ENCODE data around the gene C22orf31.
"Not testable (repeated sequence)": the region's sequence is repeated elsewhere in the genome, so short reads cannot be mapped to it uniquely, and the experiment has no call there.

C22orf31 gene

DNA sequence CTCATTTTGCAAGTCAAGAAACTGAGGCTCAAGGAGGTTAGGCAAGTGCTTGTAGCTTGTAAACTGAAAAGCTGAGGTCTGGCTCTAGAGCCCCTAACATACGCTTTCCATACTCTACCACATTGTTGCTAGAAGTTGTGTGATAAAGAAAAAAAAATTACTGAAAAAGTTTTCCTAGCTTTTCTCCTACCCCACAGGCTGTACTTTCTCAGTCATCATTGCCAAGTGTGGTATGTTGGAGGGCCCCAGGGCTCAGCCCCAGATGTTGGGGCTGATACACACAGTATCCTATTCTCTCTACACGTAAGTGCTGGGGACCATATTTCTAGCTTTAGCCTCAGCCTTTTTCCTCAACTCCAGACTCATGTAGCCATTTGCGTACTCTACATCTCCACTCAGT lies 27.2 kb upstream of the C22orf31 start:
- TF ChIP-seq CTCF (IDR thresholded peaks at IDR 0.05; ENCODE audit: low read depth, low read length, poor library complexity, severe bottlenecking) (no peak), EZH2phosphoT487 (IDR thresholded peaks at IDR 0.05; ENCODE audit: borderline replicate concordance, low read length) (no peak)

GRCh38 chr22:29087012-29087411 lies 25.4 kb upstream of the C22orf31 start:
- no peaks in the 10 kb centered on the region for H3K79me2 ChIP-seq (ENCODE audit: control insufficient read depth, low read length)
- H3K4me1 ChIP-seq (ENCODE audit: control insufficient read depth, low read length), result no peaks in the 10 kb centered on the region
- no peaks in the 10 kb centered on the region for H3K36me3 ChIP-seq (ENCODE audit: control insufficient read depth, low read length)
- H3K27ac ChIP-seq (ENCODE audit: low read depth, low read length), result no peak overlapping the region
- no peaks in the 10 kb centered on the region for H3K9me3 ChIP-seq (ENCODE audit: control insufficient read depth, insufficient read depth, low read length)
- H3K9me2 ChIP-seq (replicated peaks; ENCODE audit: control insufficient read depth, low read length), result no peaks in the 10 kb centered on the region
- no peak for TF ChIP-seq EZH2phosphoT487 (IDR thresholded peaks at IDR 0.05; ENCODE audit: borderline replicate concordance, low read length)
- TF ChIP-seq CTCF (IDR thresholded peaks at IDR 0.05; ENCODE audit: low read depth, low read length, poor library complexity, severe bottlenecking), result no peak
- no peaks in the 10 kb centered on the region for H4K20me1 ChIP-seq (ENCODE audit: control insufficient read depth, insufficient read depth, low read depth, low read length)
- peaks cover 15% of the 10 kb centered on the region for H3K27me3 ChIP-seq (ENCODE audit: control insufficient read depth, low read length)
- H3K4me3 ChIP-seq (ENCODE audit: low read length), result no peak overlapping the region
- no peak overlapping the region for H3K4me2 ChIP-seq (ENCODE audit: low read length)
- H3F3A ChIP-seq (ENCODE audit: control insufficient read depth, insufficient read depth), result no peaks in the 10 kb centered on the region

More for the DNA sequence above, 27.2 kb upstream of the C22orf31 start:
- no peaks in the 10 kb centered on the region for H3F3A ChIP-seq (ENCODE audit: control insufficient read depth, insufficient read depth)
- H4K20me1 ChIP-seq (ENCODE audit: control insufficient read depth, insufficient read depth, low read depth, low read length), result no peaks in the 10 kb centered on the region
- no peaks in the 10 kb centered on the region for H3K36me3 ChIP-seq (ENCODE audit: control insufficient read depth, low read length)
- H3K4me2 ChIP-seq (ENCODE audit: low read length), result no peak overlapping the region
- no peak overlapping the region for H3K4me3 ChIP-seq (ENCODE audit: low read length)
- no peak overlapping the region for H3K27ac ChIP-seq (ENCODE audit: low read depth, low read length)
- peaks cover 24% of the 10 kb centered on the region for H3K27me3 ChIP-seq (ENCODE audit: control insufficient read depth, low read length)
- H3K79me2 ChIP-seq (ENCODE audit: control insufficient read depth, low read length), result no peaks in the 10 kb centered on the region
- no peaks in the 10 kb centered on the region for H3K4me1 ChIP-seq (ENCODE audit: control insufficient read depth, low read length)
- no peaks in the 10 kb centered on the region for H3K9me3 ChIP-seq (ENCODE audit: control insufficient read depth, insufficient read depth, low read length)
- H3K9me2 ChIP-seq (replicated peaks; ENCODE audit: control insufficient read depth, low read length), result no peaks in the 10 kb centered on the region

DNA sequence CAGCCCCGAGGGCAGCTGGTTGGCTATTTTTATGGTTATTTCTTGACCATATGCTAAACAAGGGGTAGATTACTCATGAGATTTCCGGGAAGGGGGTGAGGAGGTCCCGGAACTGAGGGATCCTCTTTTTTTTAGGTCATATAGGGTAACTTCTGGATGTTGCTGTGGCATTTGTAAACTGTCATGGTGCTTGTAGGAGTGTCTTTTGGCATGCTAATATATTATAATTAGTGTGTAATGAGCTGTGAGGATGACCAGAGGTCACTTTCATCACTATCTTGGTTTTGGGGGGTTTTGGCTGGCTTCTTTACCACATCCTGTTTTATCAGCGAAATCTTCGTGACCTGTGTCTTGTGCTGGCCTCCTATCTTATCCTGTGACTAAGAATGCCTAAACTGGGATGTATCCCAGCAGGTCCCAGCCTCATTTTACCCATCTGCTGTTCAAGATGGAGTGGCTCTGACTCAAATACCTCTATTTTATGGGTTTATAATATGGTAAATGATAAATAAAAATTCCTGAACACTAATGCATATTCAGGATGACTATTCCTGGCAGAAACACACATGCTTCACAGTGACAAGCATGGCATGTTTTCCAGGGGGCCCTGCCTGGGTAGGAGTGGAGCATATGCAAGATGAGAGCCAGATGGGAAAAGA lies 22.4 kb upstream of the C22orf31 start:
- peaks cover 4% of the 10 kb centered on the region for H3K4me1 ChIP-seq (ENCODE audit: control insufficient read depth, low read length)
- H3K27ac ChIP-seq (ENCODE audit: low read depth, low read length), result no peak overlapping the region
- H3K9me2 ChIP-seq (replicated peaks; ENCODE audit: control insufficient read depth, low read length), result no peaks in the 10 kb centered on the region
- no peaks in the 10 kb centered on the region for H3F3A ChIP-seq (ENCODE audit: control insufficient read depth, insufficient read depth)
- H4K20me1 ChIP-seq (ENCODE audit: control insufficient read depth, insufficient read depth, low read depth, low read length), result no peaks in the 10 kb centered on the region
- no peaks in the 10 kb centered on the region for H3K9me3 ChIP-seq (ENCODE audit: control insufficient read depth, insufficient read depth, low read length)
- H3K4me3 ChIP-seq (ENCODE audit: low read length), result no peak overlapping the region
- peaks cover 2% of the 10 kb centered on the region; the same call in 1 of the 2 replicates for H3K27me3 ChIP-seq (ENCODE audit: control insufficient read depth, low read length)
- H3K79me2 ChIP-seq (ENCODE audit: control insufficient read depth, low read length), result no peaks in the 10 kb centered on the region
- H3K36me3 ChIP-seq (ENCODE audit: control insufficient read depth, low read length), result no peaks in the 10 kb centered on the region
- TF ChIP-seq EZH2phosphoT487 (IDR thresholded peaks at IDR 0.05; ENCODE audit: borderline replicate concordance, low read length), result no peak
- no peak for TF ChIP-seq CTCF (IDR thresholded peaks at IDR 0.05; ENCODE audit: low read depth, low read length, poor library complexity, severe bottlenecking)
- no peak overlapping the region for H3K4me2 ChIP-seq (ENCODE audit: low read length)

GRCh38 chr22:29083576-29083932 lies 21.9 kb upstream of the C22orf31 start:
- not testable (repeated sequence) for H3K9me3 ChIP-seq (ENCODE audit: control insufficient read depth, insufficient read depth, low read length); H3K79me2 ChIP-seq (ENCODE audit: control insufficient read depth, low read length); H4K20me1 ChIP-seq (ENCODE audit: control insufficient read depth, insufficient read depth, low read depth, low read length); H3K4me2 ChIP-seq (ENCODE audit: low read length); H3K36me3 ChIP-seq (ENCODE audit: control insufficient read depth, low read length); H3F3A ChIP-seq (ENCODE audit: control insufficient read depth, insufficient read depth); H3K27ac ChIP-seq (ENCODE audit: low read depth, low read length); H3K27me3 ChIP-seq (ENCODE audit: control insufficient read depth, low read length); H3K4me3 ChIP-seq (ENCODE audit: low read length); H3K9me2 ChIP-seq (replicated peaks; ENCODE audit: control insufficient read depth, low read length); H3K4me1 ChIP-seq (ENCODE audit: control insufficient read depth, low read length)

Measured in DOHH2 (cell line).